ENCODE measurements around the gene ADAT2. TPM values are rescaled to one million over a fixed set of nuclear protein-coding genes. Genes with fewer than 3 reads are reported as not detected.

ADAT2 gene
- total RNA-seq, 1 donor from 2014 or later, result 2.5 TPM

DNA sequence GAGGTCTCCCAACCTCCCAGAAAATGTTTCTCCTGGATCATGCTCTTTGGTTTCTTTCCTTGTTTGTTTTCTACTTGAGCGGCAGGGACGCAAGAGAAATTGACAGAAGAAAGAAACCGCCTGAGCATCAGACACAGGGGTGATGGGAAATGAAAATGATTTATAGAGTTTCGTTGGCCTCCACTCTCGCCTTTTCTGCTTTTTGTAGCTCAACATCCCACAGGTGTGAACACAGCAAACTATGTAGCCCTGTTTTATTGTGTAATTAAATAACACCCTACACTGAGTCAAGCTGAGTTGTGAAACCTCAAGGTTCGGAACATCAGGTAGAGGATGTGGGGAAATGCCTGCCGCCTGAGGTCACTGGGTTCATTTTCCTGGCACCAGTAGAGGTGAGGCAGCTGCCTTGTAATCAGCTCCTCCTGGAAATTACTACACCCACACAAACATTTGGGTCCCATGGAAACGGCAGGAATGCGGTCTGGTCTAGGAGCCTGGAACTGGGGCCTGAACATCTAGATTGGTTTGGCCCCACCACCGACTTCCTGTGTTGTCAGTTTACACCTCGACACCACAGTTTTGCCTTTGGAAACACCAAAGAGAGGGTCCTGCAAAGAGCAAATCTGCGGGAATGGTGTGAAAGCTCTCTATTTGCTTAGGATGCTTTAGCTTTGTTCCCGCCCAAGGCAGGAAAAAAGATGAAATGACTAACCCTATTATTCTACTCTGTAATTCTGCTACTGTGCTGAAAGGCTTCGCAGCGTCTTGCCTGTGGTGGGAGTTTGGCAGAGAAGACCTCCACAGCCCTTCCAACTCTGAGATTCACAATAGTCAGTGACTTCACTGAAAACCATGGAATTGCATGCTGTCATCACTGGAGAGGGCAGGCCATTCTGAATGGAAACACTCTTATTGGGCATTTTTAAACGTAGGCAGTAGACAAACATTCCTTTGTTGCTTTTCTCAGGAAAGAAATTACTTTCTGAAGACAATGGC lies 53.0 kb downstream of the ADAT2 start:
- DNase-seq (ENCODE audit: low spot score), result no peak

DNA sequence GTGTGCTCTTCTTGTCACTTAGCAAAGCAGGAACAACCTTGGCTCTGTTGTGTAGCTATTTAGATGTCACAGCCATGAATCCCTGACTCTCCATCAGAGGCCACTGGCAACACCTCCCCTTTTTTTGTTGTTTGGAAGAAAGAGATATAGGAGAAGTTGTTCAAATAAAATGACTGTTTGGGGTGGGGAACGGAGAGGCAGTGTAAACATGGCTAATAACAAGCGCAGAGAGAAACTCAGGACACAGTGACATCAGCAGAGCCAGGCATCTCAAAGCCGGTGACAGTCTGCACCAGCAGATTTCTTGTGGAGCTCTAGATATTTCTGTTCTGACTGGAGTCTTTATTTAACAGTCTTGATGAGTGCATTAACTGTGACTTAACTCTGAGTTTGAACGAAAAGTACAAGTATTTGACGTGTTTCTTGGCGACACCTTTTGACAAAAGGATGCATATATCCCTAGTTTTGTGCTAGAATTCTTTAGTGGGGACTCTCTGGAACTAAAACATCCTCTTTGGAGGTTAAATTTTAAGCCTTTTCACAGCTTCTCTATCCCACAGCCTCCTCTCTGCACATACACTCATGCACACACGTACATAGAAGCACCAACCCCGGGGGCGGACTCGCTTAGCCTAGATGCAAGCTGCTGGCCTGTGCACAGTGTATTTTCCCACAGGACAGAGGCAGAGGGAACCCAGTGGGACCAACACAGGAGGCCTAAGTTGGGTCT lies 53.8 kb downstream of the ADAT2 start:
- no peak for DNase-seq (ENCODE audit: low spot score)

DNA sequence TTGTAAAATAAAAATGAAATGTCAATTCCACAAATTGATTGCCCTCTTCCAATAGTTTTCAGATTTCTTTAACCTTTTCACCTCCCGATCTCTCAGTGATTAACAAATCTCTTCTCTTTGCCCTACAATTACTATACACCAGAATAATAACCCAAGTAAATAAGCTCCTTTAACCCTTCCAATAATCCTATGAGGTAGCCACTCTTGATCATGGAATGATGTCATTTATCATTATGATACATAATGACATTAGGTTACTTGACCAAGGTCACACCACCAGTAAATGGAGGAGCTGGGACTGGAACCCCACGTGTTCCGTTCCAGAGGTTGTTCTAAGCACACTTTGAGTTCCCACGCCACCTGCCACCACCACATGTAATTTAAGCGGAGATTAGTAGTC lies 54.8 kb downstream of the ADAT2 start:
- no peak for DNase-seq (ENCODE audit: low spot score)

DNA sequence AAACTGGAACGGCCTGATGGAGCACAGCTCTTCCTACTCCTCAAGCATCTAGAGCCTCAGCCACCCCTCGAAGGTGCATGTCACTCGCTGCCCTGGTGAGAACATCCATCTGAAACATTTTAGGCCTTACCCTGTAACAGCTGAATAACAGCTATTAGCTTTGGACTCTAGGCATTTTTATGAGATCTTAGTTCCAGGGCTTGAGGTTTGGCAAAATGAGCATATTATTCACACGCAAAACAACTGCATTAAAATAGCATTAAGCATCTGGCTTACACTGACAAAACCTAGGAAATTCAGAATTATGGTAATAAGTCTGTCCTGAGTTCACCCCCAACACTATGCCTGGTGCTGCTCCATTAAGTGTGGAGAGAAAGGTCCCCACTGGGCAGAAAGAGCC lies 56.1 kb downstream of the ADAT2 start:
- DNase-seq (ENCODE audit: low spot score), result no peak

DNA sequence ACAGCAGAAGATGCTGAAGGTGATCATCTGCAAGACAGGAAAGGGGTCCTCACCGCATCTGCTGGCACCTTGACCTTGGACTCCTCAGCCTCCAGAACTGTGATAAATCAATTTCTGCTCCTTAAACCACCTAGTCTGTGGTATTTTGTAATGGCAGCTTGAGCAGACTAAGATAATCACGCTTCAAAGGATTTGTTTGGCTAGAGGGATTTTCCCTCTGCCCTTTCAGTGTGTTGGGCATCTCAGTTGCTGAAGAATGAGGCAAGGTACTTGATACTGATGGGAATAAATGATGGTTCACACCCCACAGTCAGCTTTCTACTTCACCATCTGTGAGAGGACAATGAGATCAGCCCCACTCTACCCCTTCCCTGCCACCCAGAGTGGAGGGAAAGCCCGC lies 60.2 kb downstream of the ADAT2 start:
- no peak for DNase-seq (ENCODE audit: low spot score)

DNA sequence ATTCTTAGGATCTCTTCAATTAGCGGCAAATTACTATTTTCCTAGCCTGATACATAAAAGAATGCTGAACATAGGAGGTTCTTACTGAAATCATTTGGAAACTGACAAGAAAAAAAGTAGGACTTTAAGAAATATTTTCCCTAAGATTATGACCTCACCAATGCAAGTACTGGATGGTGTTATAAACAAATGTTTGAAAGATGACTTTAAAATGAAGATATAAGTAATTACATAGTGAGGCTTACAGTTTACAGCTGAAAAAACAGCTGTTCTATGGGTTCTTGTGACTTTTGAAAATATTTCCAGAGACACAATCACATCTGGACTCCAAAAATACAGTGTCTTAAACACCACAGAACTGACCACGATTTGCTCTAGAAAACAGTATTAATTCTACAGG lies 64.9 kb downstream of the ADAT2 start:
- no peak for DNase-seq (ENCODE audit: low spot score)

DNA sequence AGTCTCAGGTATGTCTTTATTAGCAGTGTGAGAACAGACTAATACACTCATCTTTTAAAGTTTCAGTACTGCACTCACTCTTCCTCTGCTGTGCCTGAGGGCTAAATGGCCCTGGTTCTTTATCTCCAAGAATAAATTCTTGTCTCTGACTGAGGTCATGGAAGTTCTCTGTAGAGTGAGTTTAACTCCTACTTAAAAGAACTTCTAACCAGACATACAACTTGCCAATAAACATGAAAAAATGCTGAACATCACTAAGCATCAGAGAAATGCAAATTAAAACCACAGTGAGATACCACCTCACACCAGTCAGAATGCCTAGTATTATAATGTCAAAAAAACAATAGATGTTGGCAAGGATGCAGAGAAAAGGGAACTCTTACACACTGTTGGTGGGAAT lies 73.6 kb downstream of the ADAT2 start:
- DNase-seq (ENCODE audit: low spot score), result no peak

DNA sequence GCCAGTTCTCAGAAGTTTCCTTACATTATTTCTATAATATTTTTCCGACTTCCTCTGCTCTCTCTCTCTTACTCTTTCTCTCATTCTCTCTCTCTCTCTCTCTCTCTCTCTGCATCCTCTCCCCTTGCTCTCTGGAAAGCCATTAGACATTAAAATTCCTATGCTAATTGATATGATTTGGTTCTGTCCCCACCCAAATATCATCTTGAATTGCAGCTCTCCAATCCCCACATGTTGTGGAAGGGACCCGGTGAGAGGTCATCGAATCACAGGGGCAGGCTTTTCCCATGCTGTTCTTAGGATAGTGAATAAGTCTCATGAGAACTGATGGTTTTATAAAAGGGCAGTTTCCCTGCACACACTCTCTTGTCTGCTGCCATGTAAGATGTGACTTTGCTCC lies 74.1 kb downstream of the ADAT2 start:
- no peak for DNase-seq (ENCODE audit: low spot score)

DNA sequence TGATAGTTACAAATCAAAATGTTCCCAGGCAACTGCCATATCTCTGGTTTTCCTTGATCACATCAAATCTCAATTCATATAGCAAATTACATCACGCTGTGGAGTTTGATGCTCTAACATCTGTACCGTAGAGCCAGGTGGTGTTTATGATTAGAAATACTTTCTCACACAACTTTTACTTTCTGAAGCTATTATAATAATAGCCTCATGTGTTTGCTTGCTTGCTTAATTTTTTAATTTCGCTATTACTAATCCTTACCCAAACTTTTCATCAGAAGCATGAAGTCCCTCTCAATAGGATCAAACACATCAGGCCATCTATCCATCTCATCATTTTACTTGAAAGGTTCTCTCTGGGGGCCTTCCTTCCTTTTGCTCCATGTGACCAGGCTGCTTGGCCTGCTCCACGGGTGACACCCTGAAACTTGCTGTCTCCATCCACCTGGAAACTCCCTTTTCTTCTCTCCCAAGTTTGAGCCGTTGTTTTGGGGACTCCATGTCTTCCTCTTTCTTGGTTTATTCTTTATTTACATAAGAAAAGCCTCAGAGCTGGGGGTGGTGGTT lies 75.4 kb downstream of the ADAT2 start:
- DNase-seq (ENCODE audit: low spot score), result no peak

DNA sequence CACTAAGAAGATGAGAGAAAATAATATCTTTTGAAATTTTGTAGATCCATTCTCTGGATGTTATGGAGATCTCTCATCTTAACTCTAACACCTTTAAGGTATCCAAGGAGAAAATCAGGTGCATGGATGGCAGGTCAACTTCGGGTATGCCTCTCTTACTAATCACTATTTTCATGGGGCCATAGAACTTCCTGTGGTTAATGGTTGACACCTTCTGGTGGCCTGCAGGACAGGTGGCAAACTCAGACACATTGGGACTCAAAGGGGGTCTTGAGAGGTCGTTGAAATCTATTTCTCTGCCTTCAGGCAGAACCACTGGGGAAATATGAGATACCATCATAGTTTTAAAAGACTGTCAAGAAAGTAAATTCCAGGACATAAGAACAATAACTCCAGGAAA lies 76.5 kb downstream of the ADAT2 start:
- no peak for DNase-seq (ENCODE audit: low spot score)

Other genes with a start within 250 kb of the ADAT2 start
- gene PEX3, start 110 bp upstream of the ADAT2 start, total RNA-seq, result 14.7 TPM
- gene FUCA2, start 61.0 kb upstream of the ADAT2 start, total RNA-seq, result 62.7 TPM
- gene PHACTR2, start 227.3 kb upstream of the ADAT2 start, total RNA-seq, result 57.6 TPM

Measured in mucosa of gallbladder (tissue), 1 donor.